ENCODE data around the gene ERBIN. TPM values are rescaled to one million over a fixed set of nuclear protein-coding genes. Genes with fewer than 3 reads are reported as not detected.

ERBIN gene
- total and polyA plus RNA-seq, 10 of the 15 experiments (the other 5 are each of a cell fraction or from before 2014, with no cell fraction given) = 9.5 to 91.1 (median 49.4) TPM

DNA sequence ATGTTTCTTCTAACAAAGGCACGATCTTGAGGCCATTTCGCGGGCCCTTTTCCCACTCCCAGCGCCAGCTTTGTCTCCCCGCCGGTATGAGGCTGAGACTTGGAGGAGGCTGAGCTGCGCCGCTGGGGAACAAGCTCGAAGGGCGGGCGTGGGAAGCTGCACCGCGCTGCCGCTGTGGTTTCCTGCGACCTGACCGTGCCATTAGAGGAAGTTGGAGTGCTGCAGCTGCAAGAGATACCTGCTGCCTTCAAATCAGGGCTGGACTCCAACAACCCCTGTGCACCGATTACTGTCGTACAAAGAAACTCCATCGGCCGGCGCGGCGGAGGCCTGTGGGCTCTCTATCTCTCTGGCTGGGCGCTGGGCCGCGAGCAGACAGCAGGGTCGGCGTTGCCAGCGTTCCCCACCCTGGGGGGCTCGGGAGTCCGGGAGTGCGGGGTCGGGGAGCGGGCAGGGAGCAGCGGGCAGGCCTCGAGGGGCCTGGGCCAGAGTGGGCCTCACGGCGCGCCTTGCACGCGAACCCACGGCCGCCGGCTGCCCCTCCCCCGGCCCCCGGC is 1.3 kb upstream of the ERBIN start (continued):
- TF ChIP-seq, protein P1, sequence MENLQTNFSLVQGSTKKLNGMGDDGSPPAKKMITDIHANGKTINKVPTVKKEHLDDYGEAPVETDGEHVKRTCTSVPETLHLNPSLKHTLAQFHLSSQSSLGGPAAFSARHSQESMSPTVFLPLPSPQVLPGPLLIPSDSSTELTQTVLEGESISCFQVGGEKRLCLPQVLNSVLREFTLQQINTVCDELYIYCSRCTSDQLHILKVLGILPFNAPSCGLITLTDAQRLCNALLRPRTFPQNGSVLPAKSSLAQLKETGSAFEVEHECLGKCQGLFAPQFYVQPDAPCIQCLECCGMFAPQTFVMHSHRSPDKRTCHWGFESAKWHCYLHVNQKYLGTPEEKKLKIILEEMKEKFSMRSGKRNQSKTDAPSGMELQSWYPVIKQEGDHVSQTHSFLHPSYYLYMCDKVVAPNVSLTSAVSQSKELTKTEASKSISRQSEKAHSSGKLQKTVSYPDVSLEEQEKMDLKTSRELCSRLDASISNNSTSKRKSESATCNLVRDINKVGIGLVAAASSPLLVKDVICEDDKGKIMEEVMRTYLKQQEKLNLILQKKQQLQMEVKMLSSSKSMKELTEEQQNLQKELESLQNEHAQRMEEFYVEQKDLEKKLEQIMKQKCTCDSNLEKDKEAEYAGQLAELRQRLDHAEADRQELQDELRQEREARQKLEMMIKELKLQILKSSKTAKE (IDR thresholded peaks at IDR 0.05; ENCODE audit: low read depth, poor library complexity, severe bottlenecking) = no peak
- TF ChIP-seq PAX8 (IDR thresholded peaks at IDR 0.05) (no peak), BCL11A (IDR thresholded peaks at IDR 0.05; ENCODE audit: low read depth, low read length) (peak; percentile 50; the same call in 1 of the 2 replicates), BACH1 (IDR thresholded peaks at IDR 0.05; ENCODE audit: borderline replicate concordance) (no peak), RELA (IDR thresholded peaks at IDR 0.05; ENCODE audit: borderline replicate concordance, partially characterized antibody) (no peak), MYB (IDR thresholded peaks at IDR 0.05; ENCODE audit: borderline replicate concordance, low read depth, low read length) (no peak), SIX5 (IDR thresholded peaks at IDR 0.05; ENCODE audit: low read depth, low read length, severe bottlenecking) (no peak), CBX3 (IDR thresholded peaks at IDR 0.05; ENCODE audit: borderline replicate concordance, low read depth) (no peak), BCLAF1 (IDR thresholded peaks at IDR 0.05) (no peak), REST (IDR thresholded peaks at IDR 0.05; ENCODE audit: low read depth, low read length) (0 out of 2 replicates have a peak, but pooled peaks have one; percentile 10), CREM (IDR thresholded peaks at IDR 0.05; ENCODE audit: low read depth) (no peak), ZNF592 (IDR thresholded peaks at IDR 0.05) (no peak), BMI1 (IDR thresholded peaks at IDR 0.05; ENCODE audit: borderline replicate concordance) (no peak), HDGF (IDR thresholded peaks at IDR 0.05) (peak; percentile 59; the same call in 1 of the 2 replicates), NRF1 (conservative IDR thresholded peaks at IDR 0.05; ENCODE audit: low read depth, low read length) (no peak)
- TF ChIP-seq, protein P2, sequence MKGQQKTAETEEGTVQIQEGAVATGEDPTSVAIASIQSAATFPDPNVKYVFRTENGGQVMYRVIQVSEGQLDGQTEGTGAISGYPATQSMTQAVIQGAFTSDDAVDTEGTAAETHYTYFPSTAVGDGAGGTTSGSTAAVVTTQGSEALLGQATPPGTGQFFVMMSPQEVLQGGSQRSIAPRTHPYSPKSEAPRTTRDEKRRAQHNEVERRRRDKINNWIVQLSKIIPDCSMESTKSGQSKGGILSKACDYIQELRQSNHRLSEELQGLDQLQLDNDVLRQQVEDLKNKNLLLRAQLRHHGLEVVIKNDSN (IDR thresholded peaks at IDR 0.05; ENCODE audit: borderline replicate concordance, extremely low read length, insufficient read depth, low read depth, low read length) = no peak

Data from GM12878 (cell line).